HepG2 (cell line): ENCODE measurements around the gene VIT. TPM values are rescaled to one million over a fixed set of nuclear protein-coding genes. Genes with fewer than 3 reads are reported as not detected.

Experiments
- ATAC-seq: fragments of 200-7000 bp; cut with Tn5 transposase; 3 replicates; pipeline ENCODE4 v1.9.1; 2020; ENCODE audit warnings: mild to moderate bottlenecking, moderate library complexity
- BruUV-seq: library from RNA; stranded (reverse); fragments of 400-500 nt; replicated peaks from 2 replicates; lab custom pipeline; 2021; lab: Mats Ljungman, UMichigan
- CTCF ChIA-PET: fragments of 300-600 bp; formaldehyde crosslinking; extraction: SDS; loops from one replicate; lab custom pipeline; 2021; ENCODE audit warnings: low total read pairs, inconsistent platforms, low intra/inter-chr PET ratio; lab: Yijun Ruan, JAX
- POLR2A ChIA-PET: fragments of 350-600 bp; sonication (Branson Sonifier 250); formaldehyde crosslinking; loops from one replicate; lab custom pipeline; 2020; ENCODE audit warnings: antibody characterized with exemption, inconsistent platforms; lab: Yijun Ruan, JAX
- DNase-seq: peaks from one replicate; pipeline ENCODE4 v3.0.0-alpha.2; 2015; ENCODE audit warnings: low spot score
- FAIRE-seq: peaks from 3 replicates; lab custom pipeline; 2011; peaks lifted over from hg19 to GRCh38; lab: Jason Lieb, UNC
- H2AFZ ChIP-seq: one replicate; pipeline ENCODE4 v1.6.1; 2011; ENCODE audit warnings: low read length, inconsistent platforms
- H3K27ac ChIP-seq: fragments of 300-600 bp; 3 replicates; pipeline ENCODE4 v1.8.0; 2011; ENCODE audit warnings: mixed run types, mild to moderate bottlenecking, mixed read lengths, low read length, inconsistent platforms; ENCODE audit not compliant: insufficient read depth; ENCODE audit errors: extremely low read length
- H3K27me3 ChIP-seq, 2 experiments: fragments of 200-600 bp in 1 of 2; 2 replicates in 1 of 2; 3 replicates in 1 of 2; pipeline versions ENCODE4 v1.6.0 to v1.8.0; 2011; ENCODE audit warnings: low read length in 2 of 2, mild to moderate bottlenecking in 2 of 2, moderate library complexity in 2 of 2, inconsistent platforms in 1 of 2; ENCODE audit not compliant: insufficient read depth in 2 of 2, control insufficient read depth in 1 of 2
- H3K36me3 ChIP-seq, 2 experiments: fragments of 200-600 bp in 1 of 2; replicated peaks in 1 of 2; 2 replicates in 1 of 2; 3 replicates in 1 of 2; pipeline versions ENCODE4 v1.5.1 to v1.8.0; 2011; ENCODE audit warnings: low read length in 2 of 2, inconsistent platforms in 1 of 2; ENCODE audit not compliant: insufficient read depth in 2 of 2, control insufficient read depth in 1 of 2
- H3K4me1 ChIP-seq: 2 replicates; pipeline ENCODE4 v1.5.1; 2012; ENCODE audit warnings: low read length, inconsistent platforms; ENCODE audit not compliant: insufficient read depth
- H3K4me2 ChIP-seq: 2 replicates; pipeline ENCODE4 v1.6.0; 2011; ENCODE audit warnings: low read depth, low read length, inconsistent platforms
- H3K4me3 ChIP-seq, 3 experiments: fragments of 200-600 bp in 1 of 3; sonication (generic), shearing (Covaris generic) in 1 of 3; replicated peaks in 1 of 3; 2 replicates each; pipeline ENCODE4 v1.5.1; 2011 to 2016; ENCODE audit warnings: low read length in 3 of 3, inconsistent platforms in 2 of 3, low read depth in 2 of 3, mild to moderate bottlenecking in 2 of 3, control low read depth in 1 of 3, mixed read lengths in 1 of 3; ENCODE audit not compliant: insufficient read depth in 1 of 3
- H3K79me2 ChIP-seq: one replicate; pipeline ENCODE4 v1.6.1; 2011; ENCODE audit warnings: low read length, inconsistent platforms; ENCODE audit not compliant: insufficient read depth
- H3K9ac ChIP-seq: 2 replicates; pipeline ENCODE4 v1.6.0; 2011; ENCODE audit warnings: mild to moderate bottlenecking, low read depth, low read length, inconsistent platforms; ENCODE audit not compliant: insufficient read depth
- H3K9me3 ChIP-seq: 2 replicates; pipeline ENCODE4 v1.5.1; 2012; ENCODE audit warnings: mild to moderate bottlenecking, low read length
- H4K20me1 ChIP-seq: 2 replicates; pipeline ENCODE4 v1.6.0; 2011; ENCODE audit warnings: inconsistent platforms, mild to moderate bottlenecking, low read length, moderate library complexity; ENCODE audit not compliant: insufficient read depth
- CENPT ChIP-seq: sonication (generic); formaldehyde crosslinking; IDR thresholded peaks from 2 replicates; pipeline ENCODE4 v1.8.0; 2022; ENCODE audit warnings: low read depth, mild to moderate bottlenecking, moderate library complexity, missing genetic modification reagents
- DMTF1 ChIP-seq: sonication (generic); formaldehyde crosslinking; IDR thresholded peaks from 2 replicates; pipeline ENCODE4 v1.4.0; 2020; ENCODE audit warnings: mild to moderate bottlenecking, missing genetic modification reagents
- HIVEP1 ChIP-seq: sonication (generic); formaldehyde crosslinking; IDR thresholded peaks from 2 replicates; pipeline ENCODE4 v1.4.0; 2020; ENCODE audit warnings: mild to moderate bottlenecking, missing genetic modification reagents
- LCORL ChIP-seq, 2 experiments: fragments of 450-650 bp in 1 of 2; sonication (generic) in 1 of 2; formaldehyde crosslinking in 1 of 2; IDR thresholded peaks; 2 replicates each; pipeline versions ENCODE4 v1.5.0 to v1.6.1; 2017 to 2020; ENCODE audit warnings: antibody characterized with exemption in 1 of 2, missing genetic modification reagents in 1 of 2
- NCOA2 ChIP-seq: sonication (generic); formaldehyde crosslinking; IDR thresholded peaks from 2 replicates; pipeline ENCODE4 v1.8.0; 2022; ENCODE audit warnings: inconsistent platforms
- PATZ1 ChIP-seq: sonication (generic); formaldehyde crosslinking; IDR thresholded peaks from 2 replicates; pipeline ENCODE4 v1.4.0; 2020; ENCODE audit warnings: missing genetic modification reagents
- SNAPC2 ChIP-seq: sonication (generic); formaldehyde crosslinking; IDR thresholded peaks from 2 replicates; pipeline ENCODE4 v1.8.1; 2022; ENCODE audit warnings: mild to moderate bottlenecking, missing genetic modification reagents
- STAT5B ChIP-seq: sonication (generic); formaldehyde crosslinking; IDR thresholded peaks from 2 replicates; pipeline ENCODE4 v1.4.0; 2020; ENCODE audit warnings: missing genetic modification reagents
- ZFP36L1 ChIP-seq: sonication (generic); formaldehyde crosslinking; IDR thresholded peaks from 2 replicates; pipeline ENCODE4 v1.8.0; 2022; ENCODE audit warnings: mild to moderate bottlenecking, missing genetic modification reagents, moderate library complexity
- ZNF773 ChIP-seq: sonication (generic); formaldehyde crosslinking; IDR thresholded peaks from 2 replicates; pipeline ENCODE4 v1.4.0; 2020; ENCODE audit warnings: missing genetic modification reagents, borderline replicate concordance
- WGBS: methylation state at CpG from one replicate; pipeline ENCODE4 v1.1.6; 2017; ENCODE audit warnings: low lambda C conversion rate; 5-methylcytosine and 5-hydroxymethylcytosine counted together
- in situ Hi-C: cut with HindIII; loops from 2 replicates; pipeline ENCODE4 v1.10.0; 2017; ENCODE audit warnings: low pct_unique_long_range_greater_than_20kb; ENCODE audit not compliant: extremely low pct_ligation_motif_present
- intact Hi-C: fragments of 100-400 bp; cut with micrococcal nuclease; formaldehyde crosslinking; loops from one replicate; pipeline ENCODE4 v1.10.0; 2022; ENCODE audit not compliant: unreplicated experiment
- polyA plus RNA-seq, 8 experiments: library from polyadenylated mRNA; depleted of rRNA in 3 of 8; stranded (reverse) in 7 of 8; unstranded in 1 of 8; fragments of >200 nt; fragmentation: Illumina TruSeq in 4 of 8; extraction: Trizol in 4 of 8; gene quantifications; 2 replicates each; pipeline versions ENCODE4 v1.2.1 to v1.2.3, GENCODE V29; 2011 to 2016; ENCODE audit warnings: low read depth in 4 of 8, missing spikeins in 1 of 8, mixed read lengths in 1 of 8; ENCODE audit not compliant: insufficient read depth in 1 of 8
- total RNA-seq, 5 experiments: library from RNA; depleted of rRNA; stranded (reverse); fragments of >200 nt; fragmentation: Illumina TruSeq; extraction: Trizol; gene quantifications; 2 replicates each; pipeline ENCODE4 v1.2.3, GENCODE V29; 2016; ENCODE audit warnings: low read depth in 1 of 5

The VIT gene
- total and polyA plus RNA-seq, 2 of the 13 experiments (the other 11 are each of a cell fraction or from before 2014, with no cell fraction given) = not detected

- Histone ChIP-seq H3K4me3 (no peak overlapping the region), H3K79me2 (no peaks in the 10 kb centered on the region), H4K20me1 (no peaks in the 10 kb centered on the region), H3K4me1 (no peaks in the 10 kb centered on the region), H3K36me3 (no peaks in the 10 kb centered on the region), H3K4me2 (no peak overlapping the region), H3K9ac (no peak overlapping the region), H3K9me3 (peaks cover 4% of the 10 kb centered on the region; the same call in 1 of the 2 replicates), H3K27ac (no peak overlapping the region), H3K27me3 (peaks cover 2 to 51% of the 10 kb centered on the region in 2 experiments; a peak in 4 of 5 replicates), H2AFZ (no peak overlapping the region)
- no TSS peak for BruUV-seq
- no peak for TF ChIP-seq NCOA2 (CRISPR knock-in tag)
- no peak for TF ChIP-seq LCORL (IDR thresholded peaks at IDR 0.05)
- no peak for TF ChIP-seq LCORL (CRISPR knock-in tag; IDR thresholded peaks at IDR 0.05)
- TF ChIP-seq STAT5B (CRISPR knock-in tag) = no peak
- no peak for TF ChIP-seq SNAPC2 (CRISPR knock-in tag)
- no peak for TF ChIP-seq HIVEP1 (CRISPR knock-in tag)
- intact Hi-C loops (no loop called here), in situ Hi-C loops (no loop called here)
- no peak for FAIRE-seq
- ChIA-PET CTCF (no interaction called here), POLR2A (no interaction called here)
- no peak for ATAC-seq
- WGBS = 35% methylated on average over 5 of the region's 5 CpGs
- DNase-seq = no peak
Measured at GRCh38 chr2:36707050-36707449, 10.5 kb downstream of the VIT start.

- DNase-seq = no peak
- H3K27ac ChIP-seq = no peak overlapping the region
- H3K36me3 ChIP-seq = no peaks in the 10 kb centered on the region
- H3K9me3 ChIP-seq = peaks cover 4% of the 10 kb centered on the region; the same call in 1 of the 2 replicates
- no peak for FAIRE-seq
- ChIA-PET CTCF (no interaction called here), POLR2A (no interaction called here)
- no peaks in the 10 kb centered on the region for H4K20me1 ChIP-seq
- H3K4me1 ChIP-seq = no peaks in the 10 kb centered on the region
- H2AFZ ChIP-seq = no peak overlapping the region
- intact Hi-C loops (no loop called here), in situ Hi-C loops (no loop called here)
- TF ChIP-seq CENPT (CRISPR knock-in tag) (no peak), PATZ1 (CRISPR knock-in tag) (no peak), ZNF773 (CRISPR knock-in tag) (no peak), DMTF1 (CRISPR knock-in tag) (no peak), ZFP36L1 (CRISPR knock-in tag) (no peak)
- no peak for ATAC-seq
- no peak overlapping the region for H3K9ac ChIP-seq
- H3K79me2 ChIP-seq = no peaks in the 10 kb centered on the region
- H3K4me2 ChIP-seq = no peak overlapping the region
- no TSS peak for BruUV-seq
- H3K4me3 ChIP-seq = no peak overlapping the region
- H3K27me3 ChIP-seq = peaks cover 2 to 45% of the 10 kb centered on the region in 2 experiments; a peak in 4 of 5 replicates
- 28% methylated on average over 8 of the region's 8 CpGs for WGBS
Measured at GRCh38 chr2:36708041-36708741, 11.7 kb downstream of the VIT start.
